OCI-LY1 (cell line): ENCODE measurements around the gene CDYL2.

Experiments
- CTCF ChIP-seq: fragments of 200-600 bp; sonication (generic), shearing (Covaris generic); IDR thresholded peaks from 2 replicates; pipeline ENCODE4 v1.5.1; 2017; ENCODE audit warnings: mild to moderate bottlenecking, antibody characterized with exemption, low read length, moderate library complexity, mixed read lengths
- EZH2 ChIP-seq: fragments of 200-600 bp; sonication (generic), shearing (Covaris generic); IDR thresholded peaks from 2 replicates; pipeline ENCODE4 v1.8.0; 2017; ENCODE audit warnings: borderline replicate concordance, mixed run types, mild to moderate bottlenecking, antibody characterized with exemption, low read length, moderate library complexity, mixed read lengths

- no peak for TF ChIP-seq CTCF
- no peak for TF ChIP-seq EZH2
These were observed 13.0 kb downstream of the CDYL2 start for GRCh38 chr16:80791411-80791810.
